Activated naive CD4-positive, alpha-beta T cell treated with anti-CD3 and anti-CD28 coated beads, Interleukin-2, amount 50 U/mL, for 16 hours (primary cell): ENCODE data around the gene NGEF.
"Not testable (repeated sequence)": the region's sequence is repeated elsewhere in the genome, so short reads cannot be mapped to it uniquely, and the experiment has no call there.

Experiments used
- DNase-seq: peaks from one replicate; pipeline ENCODE4 v3.0.0-alpha.2; 2020

NGEF gene

GRCh38 chr2:232924433-232924832 lies 88.6 kb downstream of the NGEF start:
- no peak for DNase-seq

- DNase-seq, result no peak
Observed at GRCh38 chr2:232920760-232921159, 92.3 kb downstream of the NGEF start.

GRCh38 chr2:232920055-232920454 lies 93.0 kb downstream of the NGEF start:
- no peak for DNase-seq

GRCh38 chr2:232919141-232919540 lies 93.9 kb downstream of the NGEF start:
- DNase-seq, result no peak

DNA sequence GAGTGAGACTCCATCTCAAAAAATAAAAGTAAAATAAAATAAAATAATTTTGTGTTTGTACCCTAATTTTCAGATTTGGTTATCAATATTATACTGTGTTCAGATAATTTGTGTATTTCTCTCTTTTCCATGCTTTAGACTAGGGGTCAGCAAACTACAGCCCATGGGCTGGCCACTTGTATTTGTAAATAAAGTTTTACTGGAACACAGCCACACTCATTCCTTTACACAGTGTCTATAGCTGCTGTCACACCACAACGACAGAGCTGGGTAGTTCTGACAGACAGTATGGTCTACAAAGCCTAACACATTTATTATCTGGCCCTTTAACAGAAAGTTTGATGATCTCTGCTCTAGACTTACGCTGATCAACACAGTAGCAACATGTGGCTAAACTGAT lies 99.2 kb downstream of the NGEF start:
- no peak for DNase-seq

DNA sequence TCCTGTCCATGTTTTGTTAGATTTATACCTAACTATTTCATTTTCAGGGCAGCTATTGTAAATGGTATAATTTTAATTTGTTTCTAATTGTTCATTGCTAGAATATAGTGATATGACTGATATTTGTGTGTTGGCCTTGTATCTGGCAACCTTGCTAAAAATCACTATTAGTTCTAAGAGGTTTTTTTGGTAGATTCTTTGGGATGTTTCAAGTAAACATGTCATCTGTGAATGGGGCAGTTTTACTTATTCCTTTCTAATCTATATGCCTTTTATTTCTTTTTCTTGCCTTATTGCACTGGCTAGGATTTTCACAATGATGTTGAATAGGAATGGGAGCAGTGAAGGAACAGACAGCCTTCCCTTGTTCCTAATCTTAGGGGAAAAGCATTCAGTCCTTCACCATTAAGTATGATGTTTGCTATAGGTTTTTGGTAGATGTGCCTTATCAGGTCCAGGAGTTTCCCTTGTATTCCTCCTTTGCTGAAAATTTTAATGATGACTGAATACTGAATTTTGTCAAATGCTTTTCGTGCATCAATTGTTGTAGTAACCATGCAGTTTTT lies 101.3 kb downstream of the NGEF start:
- DNase-seq, result no peak

GRCh38 chr2:232910376-232910775 lies 102.7 kb downstream of the NGEF start:
- DNase-seq, result no peak

- no peak for DNase-seq
Observed at GRCh38 chr2:232908695-232909094, 104.4 kb downstream of the NGEF start.

- not testable (repeated sequence) for DNase-seq
Observed at GRCh38 chr2:232907718-232908085, 105.4 kb downstream of the NGEF start.

DNA sequence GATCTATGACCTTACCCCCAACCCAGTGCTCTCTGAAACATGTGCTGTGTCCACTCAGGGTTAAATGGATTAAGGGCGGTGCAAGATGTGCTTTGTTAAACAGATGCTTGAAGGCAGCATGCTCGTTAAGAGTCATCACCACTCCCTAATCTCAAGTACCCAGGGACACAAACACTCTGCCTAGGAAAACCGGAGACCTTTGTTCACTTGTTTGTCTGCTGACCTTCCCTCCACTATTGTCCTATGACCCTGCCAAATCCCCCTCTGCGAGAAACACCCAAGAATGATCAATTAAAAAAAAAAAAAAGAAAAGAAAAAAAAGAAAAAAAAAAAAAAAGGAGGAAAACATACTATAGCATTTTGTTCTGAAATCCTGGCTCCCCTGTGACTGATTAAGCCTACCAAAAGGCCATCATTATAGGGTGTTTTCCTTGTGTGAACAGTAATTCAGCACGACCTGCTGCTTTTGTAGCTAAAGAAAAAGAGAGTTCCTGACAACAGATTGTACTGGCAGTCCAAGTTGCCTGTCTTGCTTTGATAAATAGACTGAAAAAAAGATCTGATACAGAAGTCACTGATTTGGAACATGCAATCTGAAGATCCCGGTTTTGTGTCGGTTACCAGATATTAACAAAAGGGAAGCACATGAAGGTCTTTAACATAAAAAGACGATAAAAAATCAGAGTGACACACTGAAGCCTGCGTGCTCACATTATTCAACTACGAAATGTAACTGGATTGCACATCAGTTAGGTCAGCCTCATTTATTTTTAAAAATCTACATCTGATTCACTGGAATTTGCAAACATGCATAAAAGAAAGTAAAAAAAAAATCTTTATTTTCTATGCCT lies 106.0 kb downstream of the NGEF start:
- DNase-seq, result not testable (repeated sequence)

- DNase-seq, result no peak
Observed at GRCh38 chr2:232903989-232904388, 109.1 kb downstream of the NGEF start.

DNA sequence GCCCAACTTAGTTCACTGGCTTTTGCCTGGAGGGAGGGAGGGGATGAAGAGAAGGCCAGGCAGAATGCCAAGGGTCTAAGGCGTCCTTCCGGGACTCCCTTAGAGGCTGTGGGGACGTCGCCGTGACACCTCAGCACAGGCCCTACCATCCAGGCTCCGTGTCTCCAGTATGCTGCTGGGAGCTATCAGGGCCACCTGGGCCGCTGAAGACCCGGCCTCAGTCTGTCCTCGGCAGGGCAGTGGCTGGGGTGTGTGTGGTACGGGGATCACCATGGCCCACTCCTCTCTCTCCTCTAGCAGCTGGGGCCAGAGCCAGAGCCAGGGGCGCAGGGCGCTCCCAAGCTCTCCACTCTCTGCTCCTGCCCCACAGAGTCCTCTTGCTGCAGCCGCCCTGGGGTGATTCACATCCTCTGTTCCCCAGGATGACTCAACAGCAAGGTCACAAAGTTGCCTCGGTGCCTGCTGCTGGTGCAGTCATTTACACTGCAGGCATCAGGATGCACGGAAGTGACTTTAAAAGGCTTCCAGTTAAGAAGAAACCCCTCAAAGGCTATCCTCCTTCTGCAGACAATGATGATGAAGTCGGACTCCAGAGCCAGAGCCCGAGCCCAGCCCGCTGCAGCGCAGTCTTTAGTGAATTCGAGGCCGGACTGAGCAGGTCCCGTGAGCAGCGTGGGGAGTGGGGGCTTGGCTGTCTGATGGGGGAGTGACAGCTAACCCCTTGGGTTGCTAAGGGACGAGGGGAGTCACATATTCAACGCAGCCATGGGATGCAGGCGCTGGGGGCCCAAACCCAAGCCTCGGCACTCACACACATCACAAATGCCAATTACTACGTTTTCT lies 111.1 kb downstream of the NGEF start:
- DNase-seq, result no peak

DNA sequence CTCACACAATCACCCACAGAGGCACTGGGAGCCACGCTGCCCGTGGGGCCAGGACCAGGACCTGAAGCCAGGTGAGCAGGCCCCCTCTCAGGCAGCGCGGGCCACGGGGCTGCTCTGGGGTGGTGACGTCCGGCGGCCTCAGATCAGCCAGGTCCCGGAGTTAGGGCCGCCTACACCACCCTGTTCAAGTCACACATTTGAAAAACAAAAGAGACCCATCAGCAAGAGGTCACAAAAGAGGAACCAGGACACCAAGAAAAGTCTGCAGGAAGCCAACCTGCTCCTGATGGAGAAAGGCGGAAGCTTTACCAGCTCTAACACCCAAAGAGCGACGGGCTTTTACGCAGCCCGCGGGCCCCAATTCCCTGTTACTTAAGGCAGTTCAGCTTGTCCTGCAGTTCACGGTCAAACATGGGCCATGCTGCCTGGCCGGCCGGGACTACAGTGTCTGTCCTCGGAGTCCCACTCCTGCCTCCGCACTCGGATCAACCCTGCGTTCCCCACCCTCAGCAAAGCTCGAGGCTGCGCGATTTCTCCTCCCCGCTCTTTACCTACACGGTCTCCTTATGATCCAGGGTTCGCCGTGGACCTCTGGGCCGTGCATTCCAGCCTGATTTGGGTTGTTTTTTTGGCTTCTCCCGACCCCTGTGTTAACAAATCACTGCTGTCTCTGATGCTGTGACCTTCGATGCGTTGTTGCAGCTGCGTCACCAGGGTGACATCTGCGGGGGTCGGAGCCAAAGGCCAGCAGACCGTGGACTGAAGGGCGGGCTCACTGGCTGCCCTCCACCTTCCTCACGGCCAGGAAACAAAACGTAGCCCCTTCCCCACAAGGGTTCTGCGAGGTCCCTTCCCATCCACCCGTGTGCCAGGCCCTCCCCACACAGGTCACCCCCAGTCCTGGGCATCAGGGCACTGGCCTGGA lies 112.0 kb downstream of the NGEF start:
- no peak for DNase-seq

GRCh38 chr2:232898592-232899543 lies 114.2 kb downstream of the NGEF start:
- DNase-seq, result no peak

DNA sequence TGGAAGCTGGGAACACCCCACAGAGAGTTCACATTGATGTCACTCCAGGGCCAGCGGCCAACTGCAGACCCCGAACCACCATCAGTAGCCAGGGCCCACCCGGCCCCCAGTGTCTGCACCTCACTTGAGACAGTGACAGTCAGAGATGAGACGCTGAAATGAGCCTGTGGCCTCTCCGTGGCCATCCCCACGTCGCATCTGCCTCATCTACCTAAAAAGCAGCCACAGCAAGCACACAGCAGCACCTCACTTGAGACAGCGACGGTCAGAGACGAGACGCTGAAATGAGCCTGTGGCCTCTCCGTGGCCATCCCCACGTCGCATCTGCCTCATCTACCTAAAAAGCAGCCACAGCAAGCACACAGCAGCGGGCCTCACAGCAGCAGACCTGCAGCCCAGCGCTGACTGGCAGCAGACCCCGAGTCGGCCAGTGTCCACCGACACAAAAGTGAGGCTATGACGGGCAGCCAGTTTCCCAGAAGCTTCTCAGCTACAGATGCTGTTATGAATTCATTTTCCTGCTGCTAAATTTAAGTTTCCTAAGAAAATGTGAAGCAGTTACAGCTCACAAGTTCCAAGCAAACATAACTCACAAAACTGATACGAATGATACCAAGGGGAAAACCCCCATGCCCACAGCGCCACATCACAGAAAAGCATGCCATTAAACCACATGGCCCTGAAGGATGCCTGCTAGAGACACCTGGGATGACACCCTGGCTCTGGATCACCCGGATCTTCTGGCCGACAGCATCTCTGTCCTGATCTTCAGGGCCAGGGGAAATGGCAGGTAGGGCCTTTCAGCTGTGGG lies 115.3 kb downstream of the NGEF start:
- no peak for DNase-seq

DNA sequence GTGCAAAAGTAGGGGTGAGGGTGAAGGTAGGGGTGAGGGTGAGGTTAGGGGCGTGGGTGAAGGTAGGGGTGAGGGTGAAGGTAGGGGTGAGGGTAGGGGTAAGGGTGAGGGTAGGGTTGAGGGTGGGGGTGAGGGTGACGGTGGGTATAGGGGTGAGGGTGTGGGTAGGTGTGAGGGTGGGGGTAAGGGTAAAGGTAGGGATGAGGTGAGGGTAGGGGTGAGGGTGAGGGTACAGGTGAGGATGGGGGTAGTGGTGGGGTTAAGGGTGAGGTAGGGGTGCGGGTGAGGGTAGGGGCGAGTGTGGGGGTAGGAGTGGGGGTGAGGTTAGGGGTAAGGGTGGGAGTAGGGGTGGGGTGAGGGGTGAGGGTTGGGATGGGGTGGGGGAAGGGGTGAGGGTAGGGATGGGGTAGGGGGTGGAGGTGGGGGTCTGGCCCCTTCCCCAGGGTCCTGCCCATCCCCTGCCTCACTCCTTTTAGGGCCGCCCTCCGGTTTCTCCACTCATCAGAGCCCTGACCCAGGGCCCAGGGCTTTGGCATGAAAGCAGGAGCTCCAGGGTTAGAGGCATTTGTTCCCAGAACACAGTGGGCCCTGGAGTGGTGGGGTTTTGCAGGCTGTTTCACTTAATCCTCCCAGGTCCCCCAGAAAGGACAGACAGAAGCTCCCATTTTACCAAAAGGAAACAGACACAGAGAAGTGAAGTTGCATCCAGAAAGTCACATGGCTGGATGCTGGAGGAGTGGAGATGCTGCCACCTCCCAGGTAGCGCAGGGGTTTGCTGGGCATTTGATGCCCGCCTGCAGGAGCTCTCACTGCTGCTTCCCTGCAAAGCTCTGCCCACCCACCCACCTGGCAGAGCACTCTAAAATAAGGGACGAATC lies 116.1 kb downstream of the NGEF start:
- DNase-seq, result no peak

DNA sequence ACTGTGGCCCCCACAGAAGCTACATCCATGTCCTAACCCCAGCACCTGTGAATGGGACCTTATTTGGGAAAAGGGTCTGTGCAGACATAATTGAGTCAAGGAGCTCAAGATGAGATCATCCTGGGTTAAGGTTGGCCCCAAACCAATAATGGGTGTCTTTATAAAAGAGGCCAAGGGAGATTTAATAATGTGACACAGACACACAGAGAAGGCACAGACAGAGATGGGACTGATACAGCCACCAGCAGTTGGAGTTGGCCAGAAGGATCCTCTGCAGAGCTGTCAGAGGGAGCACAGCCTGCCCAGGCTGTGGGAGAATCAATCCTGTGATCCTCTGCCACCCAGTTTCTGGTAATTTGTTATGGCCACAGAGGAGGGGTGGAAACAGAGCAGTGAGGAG lies 116.9 kb downstream of the NGEF start:
- no peak for DNase-seq

DNA sequence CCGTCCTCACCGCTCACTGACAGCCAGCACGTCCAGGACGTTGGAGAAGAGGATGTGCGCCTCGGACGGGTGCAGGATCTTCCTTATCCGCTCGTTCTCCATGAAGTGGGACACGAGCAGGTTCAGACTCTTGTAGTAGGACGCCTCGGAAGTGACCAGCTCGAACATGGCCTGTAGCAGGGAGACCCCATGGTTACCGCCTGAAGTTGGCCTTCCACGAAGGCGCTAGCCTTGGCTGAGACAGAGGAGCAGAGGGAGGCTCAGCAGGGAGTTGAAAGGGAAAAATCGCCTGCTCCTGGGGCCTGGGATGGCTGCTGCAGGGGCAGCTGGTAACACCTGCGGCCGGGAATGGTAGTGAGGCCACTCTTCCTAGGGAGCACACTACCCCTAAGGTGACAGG lies 118.3 kb downstream of the NGEF start:
- DNase-seq, result no peak

GRCh38 chr2:232894251-232894650 lies 118.8 kb downstream of the NGEF start:
- DNase-seq, result no peak

DNA sequence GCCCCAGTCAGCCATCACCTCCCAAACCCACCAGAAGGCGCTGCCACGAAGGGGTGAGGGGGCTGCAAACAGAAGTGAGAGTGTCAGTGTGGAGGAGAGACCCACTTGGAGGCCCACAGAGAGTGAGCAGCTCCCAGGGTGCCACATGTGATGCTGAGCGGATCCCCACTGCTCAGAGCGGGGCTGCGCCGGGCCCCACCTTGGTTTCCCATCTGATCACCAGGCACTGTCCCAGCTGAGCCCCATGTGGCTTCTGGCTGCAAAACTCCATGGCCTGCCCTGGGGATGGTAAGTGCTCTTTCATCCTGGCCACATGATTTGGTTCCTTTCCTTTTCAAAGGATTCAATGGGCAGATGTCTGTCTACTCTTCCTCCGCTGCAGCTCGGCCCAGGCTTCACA lies 119.2 kb downstream of the NGEF start:
- DNase-seq, result no peak
